DOHH2 (cell line): Measurements from ENCODE around the gene OR4D1.

Source experiments
- H3F3A ChIP-seq: fragments of 200-600 bp; sonication (generic), shearing (Covaris generic); 2 replicates; pipeline ENCODE4 v1.6.0; 2016; ENCODE audit warnings: antibody characterized with exemption, mild to moderate bottlenecking; ENCODE audit not compliant: control insufficient read depth, insufficient read depth
- H3K27ac ChIP-seq: fragments of 200-600 bp; sonication (generic); 2 replicates; pipeline ENCODE4 v1.5.1; 2014; ENCODE audit warnings: low read depth, mild to moderate bottlenecking, low read length, moderate library complexity
- H3K27me3 ChIP-seq: fragments of 200-600 bp; sonication (generic); 2 replicates; pipeline ENCODE4 v1.6.1; 2014; ENCODE audit warnings: mild to moderate bottlenecking, low read length, mixed read lengths; ENCODE audit not compliant: control insufficient read depth
- H3K36me3 ChIP-seq: fragments of 200-600 bp; sonication (generic); 2 replicates; pipeline ENCODE4 v1.6.1; 2014; ENCODE audit warnings: mild to moderate bottlenecking, low read length, moderate library complexity, mixed read lengths; ENCODE audit not compliant: control insufficient read depth
- H3K4me1 ChIP-seq: fragments of 200-600 bp; sonication (generic); 2 replicates; pipeline ENCODE4 v1.6.1; 2014; ENCODE audit warnings: mild to moderate bottlenecking, low read length, mixed read lengths; ENCODE audit not compliant: control insufficient read depth
- H3K4me2 ChIP-seq: fragments of 200-600 bp; sonication (generic); 2 replicates; pipeline ENCODE4 v1.6.0; 2014; ENCODE audit warnings: mild to moderate bottlenecking, low read length, moderate library complexity
- H3K4me3 ChIP-seq: fragments of 200-600 bp; sonication (generic); 2 replicates; pipeline ENCODE4 v1.5.1; 2014; ENCODE audit warnings: mild to moderate bottlenecking, low read length, mixed read lengths
- H3K79me2 ChIP-seq: fragments of 200-600 bp; sonication (generic); 2 replicates; pipeline ENCODE4 v1.6.1; 2014; ENCODE audit warnings: mild to moderate bottlenecking, low read length, mixed read lengths; ENCODE audit not compliant: control insufficient read depth
- H3K9me2 ChIP-seq: fragments of 200-600 bp; sonication (generic); replicated peaks from 2 replicates; pipeline ENCODE4 v1.6.1; 2014; ENCODE audit warnings: mild to moderate bottlenecking, low read length, mixed read lengths; ENCODE audit not compliant: control insufficient read depth
- H3K9me3 ChIP-seq: fragments of 200-600 bp; sonication (generic); 2 replicates; pipeline ENCODE4 v1.6.1; 2014; ENCODE audit warnings: antibody characterized with exemption, low read length, mixed read lengths; ENCODE audit not compliant: control insufficient read depth, insufficient read depth
- H4K20me1 ChIP-seq: fragments of 200-600 bp; sonication (generic); 2 replicates; pipeline ENCODE4 v1.6.0; 2014; ENCODE audit warnings: low read depth, mild to moderate bottlenecking, antibody characterized with exemption, low read length, moderate library complexity; ENCODE audit not compliant: control insufficient read depth, insufficient read depth
- CTCF ChIP-seq: fragments of 200-600 bp; sonication (generic); IDR thresholded peaks from one replicate; pipeline ENCODE4 v1.5.1; 2014; ENCODE audit warnings: antibody characterized with exemption, mild to moderate bottlenecking, low read depth, low read length; ENCODE audit not compliant: poor library complexity, severe bottlenecking
- EZH2phosphoT487 ChIP-seq: fragments of 200-600 bp; sonication (generic); IDR thresholded peaks from 2 replicates; pipeline ENCODE4 v1.6.1; 2017; ENCODE audit warnings: borderline replicate concordance, mild to moderate bottlenecking, antibody characterized with exemption, low read length, moderate library complexity, mixed read lengths

Gene OR4D1

GRCh38 chr17:58184986-58185761 lies 37.0 kb downstream of the OR4D1 start:
- Histone ChIP-seq H4K20me1 (no peaks in the 10 kb centered on the region), H3K9me2 (no peaks in the 10 kb centered on the region), H3K9me3 (no peaks in the 10 kb centered on the region), H3K36me3 (no peaks in the 10 kb centered on the region), H3K27ac (no peak overlapping the region), H3K4me2 (no peak overlapping the region), H3K79me2 (no peaks in the 10 kb centered on the region), H3F3A (no peaks in the 10 kb centered on the region), H3K27me3 (0 out of 2 replicates have a peak, but pooled peaks cover 3% of the 10 kb centered on the region), H3K4me1 (peaks cover 7% of the 10 kb centered on the region; the same call in 1 of the 2 replicates), H3K4me3 (no peak overlapping the region)
- TF ChIP-seq CTCF (no peak), EZH2phosphoT487 (no peak)

GRCh38 chr17:58186591-58186990 lies 38.4 kb downstream of the OR4D1 start:
- Histone ChIP-seq H3K4me2 (no peak overlapping the region), H3K9me2 (no peaks in the 10 kb centered on the region), H3K4me3 (no peak overlapping the region), H3K27ac (no peak overlapping the region), H3K27me3 (0 out of 2 replicates have a peak, but pooled peaks cover under 1% of the 10 kb centered on the region), H3K36me3 (no peaks in the 10 kb centered on the region), H3K79me2 (no peaks in the 10 kb centered on the region), H3K9me3 (no peaks in the 10 kb centered on the region), H3F3A (no peaks in the 10 kb centered on the region), H3K4me1 (peaks cover 7% of the 10 kb centered on the region; the same call in 1 of the 2 replicates), H4K20me1 (no peaks in the 10 kb centered on the region)
- TF ChIP-seq EZH2phosphoT487, result no peak
- no peak for TF ChIP-seq CTCF

- no peaks in the 10 kb centered on the region for H3K27me3 ChIP-seq
- no peaks in the 10 kb centered on the region for H3F3A ChIP-seq
- H3K36me3 ChIP-seq, result no peaks in the 10 kb centered on the region
- H3K9me2 ChIP-seq, result no peaks in the 10 kb centered on the region
- no peaks in the 10 kb centered on the region; the same call in 1 of the 2 replicates for H4K20me1 ChIP-seq
- H3K79me2 ChIP-seq, result no peaks in the 10 kb centered on the region
- no peaks in the 10 kb centered on the region for H3K9me3 ChIP-seq
- no peak overlapping the region for H3K27ac ChIP-seq
- no peak overlapping the region for H3K4me2 ChIP-seq
- H3K4me1 ChIP-seq, result peaks cover 7% of the 10 kb centered on the region; the same call in 1 of the 2 replicates
- H3K4me3 ChIP-seq, result no peak overlapping the region
- TF ChIP-seq CTCF, result no peak
- no peak for TF ChIP-seq EZH2phosphoT487
Measured at GRCh38 chr17:58187063-58187462, 38.9 kb downstream of the OR4D1 start.
